CD4-positive, alpha-beta T cell treated with Interleukin-17A for 1 hour (primary cell): Measurements from ENCODE around the gene CFAP65.
A peak's percentile ranks its signal among the peaks of the same experiment; 100 is the strongest.

Experiments
- DNase-seq: peaks from one replicate; pipeline ENCODE4 v3.0.0-alpha.2; 2020

Gene CFAP65

GRCh38 chr2:218990612-218991011 is 50.7 kb downstream of the CFAP65 start:
- no peak for DNase-seq

- DNase-seq, result no peak
Observed at GRCh38 chr2:218990052-218990451, 51.3 kb downstream of the CFAP65 start.

GRCh38 chr2:218988650-218989049 is 52.7 kb downstream of the CFAP65 start:
- no peak for DNase-seq

- no peak for DNase-seq
Observed at GRCh38 chr2:218988164-218988563, 53.2 kb downstream of the CFAP65 start.

- no peak for DNase-seq
Observed at GRCh38 chr2:218986148-218986761, 55.1 kb downstream of the CFAP65 start.

GRCh38 chr2:218985325-218986091 is 55.8 kb downstream of the CFAP65 start:
- no peak for DNase-seq

- no peak for DNase-seq
Observed at GRCh38 chr2:218985021-218985324, 56.3 kb downstream of the CFAP65 start, which contains the start of gene FEV. Gene FEV (minus strand): TSS chr2:218985184. CDS start chr2:218985075, 109 bp downstream.

- no peak for DNase-seq
Observed at GRCh38 chr2:218984239-218985020, 56.9 kb downstream of the CFAP65 start.

- no peak for DNase-seq
Observed at GRCh38 chr2:218983934-218984238, 57.4 kb downstream of the CFAP65 start.

GRCh38 chr2:218983263-218983933 is 57.9 kb downstream of the CFAP65 start:
- no peak for DNase-seq

GRCh38 chr2:218982586-218983262 is 58.6 kb downstream of the CFAP65 start:
- no peak for DNase-seq

- DNase-seq, result no peak
Observed at GRCh38 chr2:218981881-218982585, 59.3 kb downstream of the CFAP65 start.

GRCh38 chr2:218981390-218981880 is 59.9 kb downstream of the CFAP65 start:
- no peak for DNase-seq

- no peak for DNase-seq
Observed at GRCh38 chr2:218980735-218981389, 60.5 kb downstream of the CFAP65 start.

GRCh38 chr2:218979846-218980734 is 61.2 kb downstream of the CFAP65 start:
- peak; percentile 85 for DNase-seq

GRCh38 chr2:218975060-218975777 is 66.1 kb downstream of the CFAP65 start:
- DNase-seq, result no peak

- no peak for DNase-seq
Observed at GRCh38 chr2:218970894-218971293, 70.4 kb downstream of the CFAP65 start.

- DNase-seq, result no peak
Observed at GRCh38 chr2:218964041-218964771, 77.1 kb downstream of the CFAP65 start.

- no peak for DNase-seq
Observed at GRCh38 chr2:218963601-218964000, 77.7 kb downstream of the CFAP65 start.
